ENCODE results near the gene CIAO2A.
"Not testable (repeated sequence)": the region's sequence is repeated elsewhere in the genome, so short reads cannot be mapped to it uniquely, and the experiment has no call there.

CIAO2A gene

GRCh38 chr15:64093627-64094417 is at the start of gene CIAO2A:
CIAO2A (minus strand) TSS chr15:64093838; CDS start chr15:64093768, 70 bp downstream.
- peak; percentile 99 for DNase-seq

- no peak for DNase-seq
These were observed 49.6 kb upstream of the CIAO2A start for GRCh38 chr15:64143276-64143675.

GRCh38 chr15:64141798-64142512 is 48.3 kb upstream of the CIAO2A start:
- no peak for DNase-seq

GRCh38 chr15:64138331-64138941 is 44.8 kb upstream of the CIAO2A start:
- no peak for DNase-seq

GRCh38 chr15:64137226-64137833 is 43.7 kb upstream of the CIAO2A start:
- DNase-seq: no peak

GRCh38 chr15:64136347-64136746 is 42.7 kb upstream of the CIAO2A start:
- no peak for DNase-seq

GRCh38 chr15:64134345-64134829 is 40.7 kb upstream of the CIAO2A start:
- no peak for DNase-seq

GRCh38 chr15:64133623-64134344 is 40.1 kb upstream of the CIAO2A start:
- DNase-seq: no peak

- no peak for DNase-seq
These were observed 38.6 kb upstream of the CIAO2A start for GRCh38 chr15:64132217-64132616.

GRCh38 chr15:64131547-64131946 is 37.9 kb upstream of the CIAO2A start:
- DNase-seq: no peak

GRCh38 chr15:64130159-64130558 is 36.5 kb upstream of the CIAO2A start:
- DNase-seq: no peak

- DNase-seq: no peak
These were observed 34.1 kb upstream of the CIAO2A start for GRCh38 chr15:64127521-64128270.

- no peak for DNase-seq
These were observed 32.3 kb upstream of the CIAO2A start for GRCh38 chr15:64125978-64126377.

GRCh38 chr15:64122936-64123351 is 29.3 kb upstream of the CIAO2A start:
- DNase-seq: no peak

- no peak for DNase-seq
These were observed 28.8 kb upstream of the CIAO2A start for GRCh38 chr15:64122444-64122843.

GRCh38 chr15:64121614-64122013 is 28.0 kb upstream of the CIAO2A start:
- DNase-seq: no peak

- not testable (repeated sequence) for DNase-seq
These were observed 26.7 kb upstream of the CIAO2A start for GRCh38 chr15:64120322-64120721.

- DNase-seq: no peak
These were observed 24.3 kb upstream of the CIAO2A start for GRCh38 chr15:64117759-64118487.

- peak; percentile 39 for DNase-seq
These were observed 19.3 kb upstream of the CIAO2A start for GRCh38 chr15:64112904-64113303.

- DNase-seq: no peak
These were observed 18.6 kb upstream of the CIAO2A start for GRCh38 chr15:64112073-64112772.

Data from SIG-M5 (cell line).